ENCODE measurements around the gene SAMD4B.
A peak's percentile ranks its signal among the peaks of the same experiment; 100 is the strongest.

Gene SAMD4B

DNA sequence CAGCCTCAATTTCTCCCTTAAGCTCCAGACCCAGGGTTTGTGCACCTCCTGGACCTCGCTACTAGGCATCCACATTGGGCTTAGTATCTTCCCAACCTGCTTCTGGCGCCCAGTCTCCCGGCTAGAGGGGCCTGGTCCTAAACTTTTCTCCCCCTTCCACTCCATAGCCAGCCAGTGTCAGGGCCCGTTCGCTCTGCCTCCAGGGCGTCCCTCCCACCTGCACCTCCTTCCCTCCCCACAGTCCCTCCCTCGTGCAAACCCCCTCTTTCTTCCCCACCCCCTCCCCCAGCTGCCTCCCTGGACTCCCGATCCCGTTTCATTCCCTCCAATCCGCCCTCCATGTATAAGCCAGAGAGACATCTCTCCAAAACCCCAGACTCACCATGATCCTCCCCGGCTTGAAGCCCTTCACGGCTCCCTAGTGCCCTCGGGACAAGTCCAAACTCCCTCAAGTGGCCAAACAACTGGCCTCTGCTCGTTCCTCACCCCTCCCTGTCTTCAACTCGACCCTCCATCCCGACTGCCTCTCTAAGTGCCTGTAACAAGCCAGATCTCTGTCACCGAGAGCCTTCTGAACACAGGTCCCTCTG lies 997 bp upstream of the SAMD4B start:
- H3K4me1 ChIP-seq (ENCODE audit: insufficient read depth, insufficient read length) = peaks cover 5% of the 10 kb centered on the region
- peak; percentile 22 for DNase-seq (ENCODE audit: low read depth, low spot score)
- H3K4me3 ChIP-seq (ENCODE audit: insufficient read length, low read depth) = peak overlapping the region; percentile 86
- peaks cover 10% of the 10 kb centered on the region for H3K36me3 ChIP-seq (ENCODE audit: insufficient read depth, insufficient read length, low read length)
- H3K9me3 ChIP-seq (ENCODE audit: insufficient read depth, low read length) = no peaks in the 10 kb centered on the region
- peak overlapping the region; percentile 79 for H3K9ac ChIP-seq (ENCODE audit: insufficient read length, low read depth)
- TF ChIP-seq YY1 (IDR thresholded peaks at IDR 0.05; ENCODE audit: insufficient read depth, insufficient read length) (no peak), ZNF274 (IDR thresholded peaks at IDR 0.05; ENCODE audit: low read depth, low read length) (no peak), SUZ12 (IDR thresholded peaks at IDR 0.05; ENCODE audit: extremely low read depth, insufficient read depth, insufficient read length) (no peak)
- no peaks in the 10 kb centered on the region for H3K27me3 ChIP-seq (ENCODE audit: insufficient read depth, insufficient read length)

DNA sequence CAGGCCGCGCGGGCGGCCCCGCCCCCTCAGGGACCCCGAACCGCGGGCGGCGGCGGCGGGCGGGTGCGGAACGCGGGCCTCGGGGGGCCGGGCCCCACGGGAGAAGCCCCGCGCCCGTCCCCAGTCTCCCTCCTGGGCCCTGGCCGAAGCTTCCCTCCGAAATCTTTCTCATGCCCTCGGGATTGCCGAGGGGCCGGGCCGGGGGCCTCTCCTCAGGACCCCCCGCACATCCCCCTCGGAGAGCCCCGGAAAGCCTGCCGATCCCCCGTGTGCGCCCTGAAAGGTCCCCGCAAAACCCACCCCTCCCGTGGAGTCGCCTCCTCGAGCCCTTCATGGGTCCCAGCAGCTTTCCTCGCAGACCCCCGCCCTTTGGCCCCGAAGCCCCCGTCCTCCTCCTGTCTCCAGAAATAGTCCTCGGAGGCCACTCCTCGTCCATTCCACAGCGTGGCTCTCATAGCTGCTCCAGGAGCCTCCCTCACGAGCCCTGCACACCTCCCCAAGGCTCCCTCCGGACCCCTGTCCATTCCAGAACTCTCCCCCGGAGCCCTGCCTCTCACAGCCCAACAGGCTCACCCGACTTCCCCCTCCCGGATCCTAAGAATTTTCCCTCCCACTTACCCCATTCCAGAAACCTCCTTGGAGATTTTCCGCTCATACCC lies 555 bp downstream of the SAMD4B start:
- peaks cover 10% of the 10 kb centered on the region for H3K36me3 ChIP-seq (ENCODE audit: insufficient read depth, insufficient read length, low read length)
- no peak for DNase-seq (ENCODE audit: low read depth, low spot score)

DNA sequence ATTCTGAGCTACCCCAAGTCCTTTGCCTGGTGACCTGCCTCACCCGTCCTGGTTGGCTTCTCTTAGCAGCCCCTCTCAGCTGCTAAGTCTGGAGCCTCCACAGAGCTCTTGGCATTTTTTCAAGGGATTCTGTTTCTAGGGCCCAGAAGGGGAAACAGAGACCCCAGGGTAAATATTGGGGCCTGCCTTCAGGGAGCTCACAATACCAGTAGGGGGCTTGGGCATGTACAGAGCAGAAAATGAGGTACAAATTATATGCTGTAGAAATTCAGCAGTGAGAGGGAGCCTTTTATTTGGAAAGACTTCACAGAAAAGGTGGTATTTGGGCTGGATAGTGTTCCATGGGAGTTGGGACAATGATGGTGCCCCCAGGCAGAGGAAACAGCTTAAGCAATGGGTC lies 3.7 kb downstream of the SAMD4B start:
- Histone ChIP-seq H3K9me3 (ENCODE audit: insufficient read depth, low read length) (no peaks in the 10 kb centered on the region), H3K27me3 (ENCODE audit: insufficient read depth, insufficient read length) (no peaks in the 10 kb centered on the region), H3K4me1 (ENCODE audit: insufficient read depth, insufficient read length) (peaks cover 5% of the 10 kb centered on the region), H3K9ac (ENCODE audit: insufficient read length, low read depth) (no peak overlapping the region), H3K4me3 (ENCODE audit: insufficient read length, low read depth) (no peak overlapping the region), H3K36me3 (ENCODE audit: insufficient read depth, insufficient read length, low read length) (peaks cover 32% of the 10 kb centered on the region)
- no peak for TF ChIP-seq YY1 (IDR thresholded peaks at IDR 0.05; ENCODE audit: insufficient read depth, insufficient read length)
- TF ChIP-seq SUZ12 (IDR thresholded peaks at IDR 0.05; ENCODE audit: extremely low read depth, insufficient read depth, insufficient read length) = no peak
- TF ChIP-seq ZNF274 (IDR thresholded peaks at IDR 0.05; ENCODE audit: low read depth, low read length) = no peak
- DNase-seq (ENCODE audit: low read depth, low spot score) = no peak

More for the DNA sequence above, 555 bp downstream of the SAMD4B start:
- TF ChIP-seq ZNF274 (IDR thresholded peaks at IDR 0.05; ENCODE audit: low read depth, low read length) = no peak
- TF ChIP-seq YY1 (IDR thresholded peaks at IDR 0.05; ENCODE audit: insufficient read depth, insufficient read length) = no peak
- TF ChIP-seq SUZ12 (IDR thresholded peaks at IDR 0.05; ENCODE audit: extremely low read depth, insufficient read depth, insufficient read length) = no peak
- H3K9ac ChIP-seq (ENCODE audit: insufficient read length, low read depth) = peak overlapping the region; percentile 86
- H3K27me3 ChIP-seq (ENCODE audit: insufficient read depth, insufficient read length) = no peaks in the 10 kb centered on the region
- H3K4me3 ChIP-seq (ENCODE audit: insufficient read length, low read depth) = peak overlapping the region; percentile 75
- H3K9me3 ChIP-seq (ENCODE audit: insufficient read depth, low read length) = no peaks in the 10 kb centered on the region
- peaks cover 5% of the 10 kb centered on the region for H3K4me1 ChIP-seq (ENCODE audit: insufficient read depth, insufficient read length)

DNA sequence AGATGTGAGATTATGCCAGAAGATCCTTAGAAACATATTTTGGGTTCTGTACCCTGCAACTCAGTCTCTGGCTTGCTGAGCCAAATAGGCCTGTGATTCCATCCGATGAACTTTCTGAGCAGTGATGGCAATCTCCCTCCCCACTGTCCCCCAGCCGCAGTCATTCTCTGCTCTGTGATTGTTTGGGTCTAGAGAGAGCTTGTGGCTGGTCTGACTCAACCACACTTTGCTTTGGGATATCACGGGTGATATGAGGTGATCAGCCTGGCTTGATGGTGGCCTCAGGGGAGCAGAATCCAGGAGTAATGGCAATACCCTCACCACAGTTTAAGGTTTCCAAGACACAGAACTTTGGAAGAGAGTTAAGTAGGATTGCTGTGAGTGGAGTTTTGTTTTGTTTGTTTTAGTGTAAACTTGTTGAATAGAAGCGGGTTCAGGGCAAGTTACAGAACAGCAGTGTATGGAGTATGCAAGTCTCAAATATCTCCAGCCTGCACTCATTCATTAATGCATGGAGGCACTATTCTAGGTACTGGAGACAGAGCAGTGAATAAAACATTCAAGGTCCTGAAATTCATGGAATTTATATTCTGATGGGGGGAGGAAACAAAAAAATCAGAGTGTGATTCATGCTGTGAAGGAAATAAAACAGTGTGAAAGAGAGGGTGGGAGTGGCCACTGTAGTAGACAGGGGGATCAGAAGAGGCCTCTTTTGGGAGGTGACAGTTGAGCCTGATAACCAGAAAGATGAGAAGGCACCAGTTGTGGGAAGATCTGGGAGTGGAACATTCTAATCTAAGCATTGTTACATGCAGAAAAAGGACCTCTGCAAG lies 5.3 kb downstream of the SAMD4B start:
- peaks cover 5% of the 10 kb centered on the region for H3K4me1 ChIP-seq (ENCODE audit: insufficient read depth, insufficient read length)
- no peaks in the 10 kb centered on the region for H3K27me3 ChIP-seq (ENCODE audit: insufficient read depth, insufficient read length)
- H3K9me3 ChIP-seq (ENCODE audit: insufficient read depth, low read length) = no peaks in the 10 kb centered on the region
- no peak overlapping the region for H3K9ac ChIP-seq (ENCODE audit: insufficient read length, low read depth)
- H3K4me3 ChIP-seq (ENCODE audit: insufficient read length, low read depth) = no peak overlapping the region
- TF ChIP-seq YY1 (IDR thresholded peaks at IDR 0.05; ENCODE audit: insufficient read depth, insufficient read length) = no peak
- no peak for TF ChIP-seq ZNF274 (IDR thresholded peaks at IDR 0.05; ENCODE audit: low read depth, low read length)
- TF ChIP-seq SUZ12 (IDR thresholded peaks at IDR 0.05; ENCODE audit: extremely low read depth, insufficient read depth, insufficient read length) = no peak
- peaks cover 47% of the 10 kb centered on the region for H3K36me3 ChIP-seq (ENCODE audit: insufficient read depth, insufficient read length, low read length)
- DNase-seq (ENCODE audit: low read depth, low spot score) = no peak

DNA sequence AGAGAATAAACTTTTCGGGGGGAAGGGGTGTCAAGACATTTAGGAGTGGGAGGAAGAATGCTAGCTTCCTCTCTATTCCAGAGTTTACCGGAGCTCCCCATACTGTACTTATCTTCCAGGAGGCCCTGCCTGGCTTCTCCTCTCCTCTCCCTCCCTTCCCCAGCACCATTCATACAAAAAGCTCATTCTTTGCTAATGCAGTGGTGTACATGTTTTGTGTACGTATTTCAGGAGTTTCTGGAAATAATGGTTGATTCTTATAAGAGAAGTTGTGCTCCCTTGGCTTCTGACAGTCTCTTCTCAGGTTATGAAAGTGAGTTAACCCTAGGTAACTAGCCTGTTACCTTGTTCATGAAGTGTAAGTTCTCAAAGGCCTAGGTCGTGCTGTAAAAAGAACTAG lies 7.1 kb downstream of the SAMD4B start:
- no peak for TF ChIP-seq YY1 (IDR thresholded peaks at IDR 0.05; ENCODE audit: insufficient read depth, insufficient read length)
- no peak for TF ChIP-seq SUZ12 (IDR thresholded peaks at IDR 0.05; ENCODE audit: extremely low read depth, insufficient read depth, insufficient read length)
- no peak for TF ChIP-seq ZNF274 (IDR thresholded peaks at IDR 0.05; ENCODE audit: low read depth, low read length)

DNA sequence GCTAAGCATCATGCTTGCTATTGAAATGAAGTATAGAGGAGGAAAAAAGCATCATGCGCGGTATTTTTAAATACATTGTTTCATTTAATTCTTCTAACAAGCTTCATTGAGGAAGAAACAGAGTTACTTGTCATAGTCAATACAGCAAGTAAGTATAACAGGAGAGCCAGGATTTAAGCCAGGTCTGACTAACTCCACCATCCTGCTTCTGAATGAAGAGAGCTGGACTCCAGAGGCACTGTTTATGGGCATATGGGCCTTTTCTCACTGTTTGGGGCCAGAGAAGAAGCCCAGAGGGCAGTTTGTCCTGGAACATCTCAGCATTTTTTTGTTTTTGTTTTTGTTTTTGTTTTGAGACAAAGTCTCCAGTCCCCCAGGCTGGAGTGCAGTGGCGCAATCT lies 7.9 kb downstream of the SAMD4B start:
- Histone ChIP-seq H3K4me3 (ENCODE audit: insufficient read length, low read depth) (no peak overlapping the region), H3K27me3 (ENCODE audit: insufficient read depth, insufficient read length) (no peaks in the 10 kb centered on the region), H3K9me3 (ENCODE audit: insufficient read depth, low read length) (no peaks in the 10 kb centered on the region), H3K4me1 (ENCODE audit: insufficient read depth, insufficient read length) (peaks cover 5% of the 10 kb centered on the region), H3K36me3 (ENCODE audit: insufficient read depth, insufficient read length, low read length) (peaks cover 65% of the 10 kb centered on the region), H3K9ac (ENCODE audit: insufficient read length, low read depth) (no peak overlapping the region)
- no peak for TF ChIP-seq YY1 (IDR thresholded peaks at IDR 0.05; ENCODE audit: insufficient read depth, insufficient read length)
- TF ChIP-seq ZNF274 (IDR thresholded peaks at IDR 0.05; ENCODE audit: low read depth, low read length) = no peak
- no peak for TF ChIP-seq SUZ12 (IDR thresholded peaks at IDR 0.05; ENCODE audit: extremely low read depth, insufficient read depth, insufficient read length)
- DNase-seq (ENCODE audit: low read depth, low spot score) = no peak

More for the DNA sequence above, 7.1 kb downstream of the SAMD4B start:
- H3K27me3 ChIP-seq (ENCODE audit: insufficient read depth, insufficient read length) = no peaks in the 10 kb centered on the region
- DNase-seq (ENCODE audit: low read depth, low spot score) = no peak
- H3K9me3 ChIP-seq (ENCODE audit: insufficient read depth, low read length) = no peaks in the 10 kb centered on the region
- no peak overlapping the region for H3K4me3 ChIP-seq (ENCODE audit: insufficient read length, low read depth)
- peaks cover 5% of the 10 kb centered on the region for H3K4me1 ChIP-seq (ENCODE audit: insufficient read depth, insufficient read length)
- no peak overlapping the region for H3K9ac ChIP-seq (ENCODE audit: insufficient read length, low read depth)
- H3K36me3 ChIP-seq (ENCODE audit: insufficient read depth, insufficient read length, low read length) = peaks cover 59% of the 10 kb centered on the region

Data from NT2/D1 (cell line).